Head of caudate nucleus (tissue), 42 donors: ENCODE results near the gene SUFU.
A peak's percentile ranks its signal among the peaks of the same experiment; 100 is the strongest.

ENCODE experiments used
- DNase-seq, 42 donors: peaks; one replicate each; pipeline versions ENCODE4 v3.0.0 to v3.0.0-alpha.2; 2020 to 2021; ENCODE audit warnings: mixed read lengths in 7 of 42
- intact Hi-C: fragments of 100-400 bp; cut with DNase I; formaldehyde crosslinking; loops from one replicate; pipeline ENCODE4 v1.15.0; 2022

Gene SUFU

GRCh38 chr10:102602272-102603045, 98.7 kb downstream of the SUFU start:
- intact Hi-C loops = no loop called here

DNA sequence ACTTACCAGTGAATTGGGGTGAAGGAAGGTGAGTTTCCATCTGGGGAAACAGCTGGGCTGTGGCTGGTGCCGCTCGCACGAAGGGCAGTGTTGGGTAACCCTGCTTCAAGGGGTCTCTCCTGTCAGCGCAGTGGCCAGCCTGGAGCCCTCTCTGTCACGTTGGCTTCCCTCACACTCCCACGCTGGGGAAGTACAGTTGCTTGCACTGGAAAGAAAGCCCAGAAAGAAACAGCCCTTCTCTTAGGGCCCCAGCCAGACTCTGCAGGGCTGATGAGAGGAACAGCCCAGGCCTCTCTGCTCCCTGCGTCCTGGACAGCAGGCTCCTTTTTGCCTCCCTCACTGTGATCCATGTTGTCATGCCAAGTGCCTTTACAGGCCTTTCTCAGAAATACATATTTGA, 100.2 kb downstream of the SUFU start:
- no peak for DNase-seq
- intact Hi-C loops = no loop called here

More at GRCh38 chr10:102602272-102603045, 98.7 kb downstream of the SUFU start:
- no peak for DNase-seq

- intact Hi-C loops = no loop called here
- DNase-seq = peak in 7 of 42 donors; percentile 25 to 68 (median 41)
These were observed 100.7 kb downstream of the SUFU start for GRCh38 chr10:102604439-102604841.

DNA sequence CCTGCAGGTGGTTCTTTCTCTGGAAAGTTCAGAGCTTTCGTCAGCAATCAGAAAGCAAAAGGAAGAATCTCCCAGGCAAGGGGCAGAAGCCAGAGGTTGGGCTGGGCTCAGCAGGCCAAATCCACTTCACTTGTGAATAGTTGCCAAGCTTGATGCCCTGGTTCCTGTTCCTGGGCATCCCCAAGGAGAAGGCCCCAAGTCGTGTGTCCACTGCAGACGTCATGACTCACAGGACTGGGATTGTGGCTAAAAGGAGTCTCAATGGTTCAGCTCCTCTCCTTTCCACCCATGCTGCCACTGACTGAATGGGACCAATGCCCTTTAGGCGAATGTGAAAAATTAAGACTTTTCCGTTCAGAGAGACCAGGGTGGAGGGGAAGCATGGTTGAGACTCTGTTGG, 101.9 kb downstream of the SUFU start:
- no peak for DNase-seq
- intact Hi-C loops = no loop called here

DNA sequence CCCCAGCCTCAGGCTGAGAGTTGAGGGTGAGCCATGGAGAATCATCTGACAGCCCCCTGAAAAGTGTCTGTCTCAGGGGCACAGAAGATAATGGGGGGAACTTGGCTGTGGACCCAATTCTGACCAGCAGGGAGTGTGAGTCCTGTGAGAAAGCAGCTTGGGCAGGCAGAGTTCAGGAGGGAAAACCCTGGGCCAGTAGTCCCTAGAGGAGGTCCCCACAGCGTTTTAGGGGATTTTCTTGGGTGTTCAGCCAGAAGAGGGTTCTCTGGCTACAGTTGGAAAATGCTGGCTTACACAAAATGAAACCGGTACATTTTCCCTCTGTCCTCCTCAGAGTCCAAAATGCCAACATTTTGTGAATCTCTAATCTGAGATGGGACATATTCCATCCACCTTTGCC, 104.7 kb downstream of the SUFU start:
- no peak for DNase-seq
- intact Hi-C loops = no loop called here

DNA sequence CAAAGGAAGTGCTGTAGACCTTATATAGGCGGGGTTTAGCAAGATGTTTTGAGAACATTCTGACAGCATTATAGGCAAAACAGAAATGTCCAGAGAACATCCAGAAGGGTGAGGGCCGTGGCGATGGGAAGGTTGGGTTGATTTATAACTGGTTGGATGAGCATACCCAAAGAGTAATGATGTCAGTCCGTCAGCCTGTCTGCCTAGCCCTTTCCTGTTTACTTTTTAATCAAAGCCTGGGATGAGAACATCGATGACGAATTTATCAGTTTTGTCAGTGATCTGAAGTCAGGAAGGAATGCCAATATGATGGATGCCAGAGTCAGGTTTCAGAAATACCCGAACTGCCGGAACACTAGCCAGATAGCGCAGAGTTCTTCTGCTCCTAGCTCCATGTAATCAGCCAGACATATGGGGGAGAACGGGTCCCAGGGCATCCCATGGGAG, 106.7 kb downstream of the SUFU start:
- DNase-seq = no peak
- intact Hi-C loops = no loop called here

- DNase-seq = peak in 4 of 42 donors; percentile 30 to 65 (median 46)
- intact Hi-C loops = no loop called here
These were observed 107.8 kb downstream of the SUFU start for GRCh38 chr10:102611514-102612087.

GRCh38 chr10:102612964-102613275, 109.1 kb downstream of the SUFU start:
- no peak for DNase-seq

GRCh38 chr10:102613286-102613685, 109.5 kb downstream of the SUFU start:
- peak in 1 of 42 donors; percentile 16 for DNase-seq
- intact Hi-C loops = no loop called here

More at GRCh38 chr10:102612964-102613275, 109.1 kb downstream of the SUFU start:
- intact Hi-C loops = no loop called here

DNA sequence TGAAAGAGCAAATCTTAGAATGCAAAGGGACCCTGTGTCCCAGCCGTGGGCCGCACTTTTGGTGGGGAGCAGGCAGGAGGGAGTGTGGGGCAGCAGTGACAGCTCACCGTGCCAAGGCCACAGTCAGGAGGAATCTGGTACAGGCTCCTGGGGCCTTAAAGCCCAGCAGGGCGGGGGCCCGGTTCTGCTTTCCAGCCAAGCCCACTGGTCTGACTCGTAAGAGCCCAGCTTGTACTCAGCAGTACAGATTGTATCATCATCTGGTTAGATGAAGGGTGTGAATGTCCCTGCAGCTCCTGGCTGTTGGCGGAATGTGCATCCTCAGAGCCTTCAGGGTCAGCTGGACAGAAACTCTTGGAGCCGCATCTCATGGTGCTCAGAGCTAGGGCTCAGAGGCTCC, 110.0 kb downstream of the SUFU start:
- intact Hi-C loops = no loop called here

DNA sequence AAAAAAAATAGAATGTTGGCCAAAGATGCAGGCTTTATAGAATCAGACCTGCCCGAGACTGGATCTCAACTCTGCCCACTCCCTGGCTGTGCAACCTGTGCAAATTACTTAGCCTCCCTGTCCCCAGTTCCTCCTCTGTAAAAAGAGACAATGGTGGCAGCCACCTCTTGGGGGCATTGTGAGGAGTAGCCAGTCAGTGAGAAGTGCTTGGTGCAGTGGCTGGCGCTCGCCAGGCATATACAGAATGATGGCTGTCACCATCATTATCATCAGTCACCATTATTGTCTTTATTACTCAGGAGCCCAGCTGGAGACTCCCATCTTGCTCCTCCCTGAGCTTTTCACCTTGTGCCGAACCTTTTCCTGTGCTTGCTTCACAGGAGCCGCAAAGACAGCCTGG, 111.1 kb downstream of the SUFU start:
- intact Hi-C loops = no loop called here

More for the DNA sequence above, 110.0 kb downstream of the SUFU start:
- peak in 1 of 42 donors; percentile 26 for DNase-seq

GRCh38 chr10:102615361-102615760, 111.6 kb downstream of the SUFU start:
- intact Hi-C loops = no loop called here
- peak in 2 of 42 donors; percentile 33 to 50 for DNase-seq

More for the DNA sequence above, 111.1 kb downstream of the SUFU start:
- no peak for DNase-seq

DNA sequence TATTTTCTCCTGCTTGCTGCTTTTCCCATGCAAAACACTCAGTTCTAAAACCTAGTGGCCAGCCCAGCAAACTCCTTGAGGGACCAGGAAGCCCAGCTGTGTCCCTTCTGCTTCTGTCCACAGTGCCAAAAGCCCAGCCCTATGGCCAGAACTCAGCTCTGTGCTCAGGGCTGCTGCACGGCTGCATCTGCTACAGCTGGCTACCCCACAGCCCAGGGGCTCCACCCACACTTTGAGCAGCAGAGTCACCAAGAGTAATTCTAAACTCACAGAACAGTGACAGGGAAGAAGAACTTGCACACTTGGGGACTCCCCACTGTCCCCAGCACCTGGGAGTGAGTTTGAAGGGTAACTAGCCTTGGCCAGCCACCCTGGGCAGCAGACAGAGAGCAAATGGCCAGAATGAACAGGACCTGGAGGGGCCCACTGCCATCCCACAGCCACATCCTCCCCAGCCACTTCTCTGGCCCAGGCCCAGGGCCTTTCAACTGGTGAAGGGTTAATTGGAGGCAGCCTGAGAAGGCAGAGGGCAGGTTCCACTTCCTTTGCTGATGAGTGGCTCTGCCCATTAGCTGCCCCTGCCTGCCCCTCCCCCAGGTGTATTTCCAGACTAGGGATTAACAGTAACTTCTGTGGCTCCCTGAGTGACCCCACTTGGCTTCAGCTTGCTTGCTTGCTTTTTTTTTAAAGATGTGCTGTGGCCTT, 112.4 kb downstream of the SUFU start:
- intact Hi-C loops = no loop called here
- no peak for DNase-seq

GRCh38 chr10:102617041-102617440, 113.3 kb downstream of the SUFU start:
- intact Hi-C loops = no loop called here
- no peak for DNase-seq

DNA sequence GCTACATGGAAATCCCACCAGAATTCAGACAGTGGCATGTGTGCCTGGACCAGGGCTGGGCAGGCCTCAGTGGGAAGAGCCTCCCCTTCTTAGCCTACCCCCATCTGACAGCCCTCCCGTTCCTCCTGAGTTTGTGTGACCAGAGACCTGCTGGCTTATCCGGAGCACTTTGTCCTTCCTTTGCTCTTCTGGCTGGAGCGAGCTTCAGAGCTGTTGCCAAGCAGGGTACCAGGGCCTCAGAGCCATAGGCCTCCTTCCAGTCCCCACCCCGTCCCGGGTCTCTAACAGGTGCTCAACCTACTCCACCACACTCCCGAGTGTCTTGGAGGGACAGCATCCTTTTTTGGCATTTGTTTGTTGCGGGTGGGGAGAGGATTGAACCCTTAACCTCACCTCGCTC, 114.0 kb downstream of the SUFU start:
- DNase-seq = no peak

DNA sequence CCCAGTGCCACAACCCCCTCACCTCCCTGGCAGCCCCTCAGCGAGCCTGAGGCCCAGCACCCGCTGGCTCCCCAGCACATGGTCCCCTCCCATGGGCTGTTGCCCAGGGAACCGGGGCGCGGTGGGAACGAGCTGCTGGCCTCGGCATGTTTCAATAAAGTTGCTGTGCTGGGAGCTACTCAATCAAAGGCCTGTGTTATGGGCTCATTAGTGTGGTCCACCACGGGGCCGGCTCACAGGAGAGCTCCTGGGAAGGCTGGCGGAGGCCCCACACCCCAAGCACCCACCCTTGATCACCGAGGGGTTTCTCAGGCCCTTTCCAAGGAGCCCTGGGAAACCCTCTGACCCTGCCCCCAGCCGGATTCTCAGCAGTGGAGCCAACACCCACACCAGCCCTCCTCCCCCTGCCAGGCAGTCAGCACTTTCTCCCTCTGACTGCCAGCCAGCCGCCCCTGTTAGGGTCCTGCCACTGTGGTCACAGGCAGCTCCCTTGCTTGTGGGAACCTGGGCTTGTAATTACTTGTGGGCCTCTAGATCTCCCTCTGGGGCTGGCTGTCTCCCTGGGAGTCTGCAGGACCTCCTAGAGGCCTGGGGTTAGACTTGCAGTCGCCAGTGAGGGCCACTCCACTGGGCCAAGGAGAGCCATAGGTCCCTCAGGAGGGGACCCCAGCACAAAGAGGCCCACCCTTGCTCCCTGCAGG, 115.7 kb downstream of the SUFU start:
- peak in 16 of 42 donors; percentile 27 to 76 (median 56) for DNase-seq
- intact Hi-C loops = no loop called here

More for the DNA sequence above, 114.0 kb downstream of the SUFU start:
- intact Hi-C loops = no loop called here

DNA sequence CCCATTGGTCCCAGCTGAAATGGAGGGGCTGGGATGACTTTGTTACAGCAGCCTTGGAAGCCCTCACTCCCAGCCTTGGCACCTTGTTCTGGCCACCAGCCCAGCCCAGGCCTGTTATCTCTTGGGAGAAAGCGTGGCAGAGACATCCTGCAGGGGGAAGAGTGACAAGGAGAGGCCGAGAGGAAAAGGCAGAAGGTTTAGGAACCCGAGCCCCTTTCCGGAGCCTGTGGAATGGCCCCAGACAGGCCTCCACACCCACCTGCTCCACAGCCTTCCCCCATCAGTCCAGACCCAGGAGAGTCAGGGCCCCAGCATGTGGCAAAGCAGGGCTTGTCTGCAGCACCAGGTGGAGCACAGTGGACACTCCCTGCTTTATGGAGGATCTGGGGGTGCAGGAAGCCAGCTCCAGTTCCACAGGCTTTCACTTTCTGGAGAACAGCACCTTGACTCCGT, 116.4 kb downstream of the SUFU start:
- DNase-seq = no peak
- intact Hi-C loops = no loop called here

GRCh38 chr10:102620591-102621442, 117.0 kb downstream of the SUFU start:
- DNase-seq = peak in 2 of 42 donors; percentile 26 to 27
- intact Hi-C loops = no loop called here
